Measurements from ENCODE around the gene UBE2Z.
"Not testable (repeated sequence)": the region's sequence is repeated elsewhere in the genome, so short reads cannot be mapped to it uniquely, and the experiment has no call there.

Gene UBE2Z

GRCh38 chr17:48925251-48925990 lies 17.2 kb downstream of the UBE2Z start:
- peak overlapping the region; percentile 19 for H3K27ac Mint-ChIP-seq
- H3K9me3 Mint-ChIP-seq = no peaks in the 10 kb centered on the region
- no peaks in the 10 kb centered on the region for H3K27me3 Mint-ChIP-seq (ENCODE audit: low read depth)
- H3K4me3 Mint-ChIP-seq = no peak overlapping the region
- H3K4me1 Mint-ChIP-seq (ENCODE audit: low read depth) = peaks cover 3% of the 10 kb centered on the region
- peaks cover 54% of the 10 kb centered on the region for H3K36me3 Mint-ChIP-seq (ENCODE audit: low read depth)

DNA sequence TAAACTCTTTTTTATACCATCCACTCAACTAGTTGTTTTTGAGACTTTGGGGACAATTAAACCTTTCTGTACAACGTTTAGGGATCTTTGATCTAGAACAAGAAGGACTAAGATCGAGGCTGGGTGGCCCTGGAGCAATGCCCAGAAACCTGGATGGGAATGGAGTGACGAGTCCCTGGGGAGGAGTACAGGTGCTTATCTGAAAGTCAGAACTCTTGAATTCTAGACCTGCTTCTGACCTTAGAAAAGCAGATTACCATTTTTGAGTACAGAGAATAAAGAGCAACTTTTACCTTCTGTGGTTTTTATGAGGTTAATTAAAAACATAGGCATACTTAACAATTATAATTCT lies 17.8 kb downstream of the UBE2Z start:
- no peaks in the 10 kb centered on the region for H3K27me3 Mint-ChIP-seq (ENCODE audit: low read depth)
- H3K36me3 Mint-ChIP-seq (ENCODE audit: low read depth) = peaks cover 54% of the 10 kb centered on the region
- H3K9me3 Mint-ChIP-seq = no peaks in the 10 kb centered on the region
- peaks cover 3% of the 10 kb centered on the region for H3K4me1 Mint-ChIP-seq (ENCODE audit: low read depth)
- no peak overlapping the region for H3K4me3 Mint-ChIP-seq
- H3K27ac Mint-ChIP-seq = no peak overlapping the region

GRCh38 chr17:48927978-48928745 lies 20.0 kb downstream of the UBE2Z start:
- no peaks in the 10 kb centered on the region for H3K27me3 Mint-ChIP-seq (ENCODE audit: low read depth)
- peak overlapping the region; percentile 65 for H3K27ac Mint-ChIP-seq
- peaks cover 54% of the 10 kb centered on the region for H3K36me3 Mint-ChIP-seq (ENCODE audit: low read depth)
- H3K9me3 Mint-ChIP-seq = no peaks in the 10 kb centered on the region
- H3K4me1 Mint-ChIP-seq (ENCODE audit: low read depth) = peaks cover 6% of the 10 kb centered on the region
- H3K4me3 Mint-ChIP-seq = no peak overlapping the region

- no peaks in the 10 kb centered on the region for H3K9me3 Mint-ChIP-seq
- peaks cover 61% of the 10 kb centered on the region for H3K36me3 Mint-ChIP-seq (ENCODE audit: low read depth)
- H3K4me3 Mint-ChIP-seq = no peak overlapping the region
- peaks cover 6% of the 10 kb centered on the region for H3K4me1 Mint-ChIP-seq (ENCODE audit: low read depth)
- H3K27ac Mint-ChIP-seq = peak overlapping the region; percentile 80
- H3K27me3 Mint-ChIP-seq (ENCODE audit: low read depth) = no peaks in the 10 kb centered on the region
Measured at GRCh38 chr17:48928876-48929811, 20.9 kb downstream of the UBE2Z start.

DNA sequence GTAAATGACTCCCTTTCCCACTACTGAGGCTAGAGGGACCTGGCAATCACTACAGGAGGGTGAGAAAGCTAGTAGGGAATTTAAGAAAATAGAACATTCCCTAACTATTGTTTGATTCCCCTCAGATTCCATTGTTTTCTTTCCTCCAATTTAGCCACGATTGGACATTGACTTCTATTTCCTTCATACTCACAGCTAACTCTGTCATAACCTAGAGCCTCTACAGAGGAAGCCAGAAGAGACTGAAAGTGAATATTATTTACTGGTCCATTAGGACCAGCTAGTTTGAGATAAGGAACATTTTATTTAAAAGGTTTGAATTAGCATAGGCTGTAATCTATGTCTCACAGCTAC lies 21.6 kb downstream of the UBE2Z start:
- Mint-ChIP-seq H3K36me3 (ENCODE audit: low read depth) (peaks cover 64% of the 10 kb centered on the region), H3K4me1 (ENCODE audit: low read depth) (peaks cover 6% of the 10 kb centered on the region), H3K9me3 (no peaks in the 10 kb centered on the region), H3K27me3 (ENCODE audit: low read depth) (no peaks in the 10 kb centered on the region), H3K27ac (no peak overlapping the region), H3K4me3 (no peak overlapping the region)

DNA sequence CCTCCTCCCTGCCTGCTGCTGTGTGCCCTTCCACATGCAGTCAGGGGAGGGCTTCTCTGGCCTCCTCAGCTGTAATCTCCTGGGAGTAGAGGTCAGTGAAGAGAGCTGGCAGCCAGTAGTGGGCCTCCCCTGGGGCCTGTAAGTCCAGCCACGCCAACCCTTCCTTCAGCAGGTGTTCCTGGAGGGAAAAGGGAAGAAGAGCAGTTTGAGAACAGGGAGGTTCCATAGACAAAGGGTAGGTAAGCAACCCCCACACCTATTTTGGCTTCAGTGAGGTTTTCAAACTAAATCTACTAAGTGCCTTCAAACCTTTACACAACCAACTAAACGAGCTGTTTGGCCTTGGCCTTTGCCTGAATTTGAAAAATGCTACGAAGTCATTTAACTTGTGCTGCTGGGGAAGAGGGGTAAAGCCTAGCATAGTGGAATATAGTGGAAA lies 22.2 kb downstream of the UBE2Z start:
- H3K4me1 Mint-ChIP-seq (ENCODE audit: low read depth) = peaks cover 5% of the 10 kb centered on the region
- no peak overlapping the region for H3K4me3 Mint-ChIP-seq
- H3K27ac Mint-ChIP-seq = no peak overlapping the region
- H3K36me3 Mint-ChIP-seq (ENCODE audit: low read depth) = peaks cover 63% of the 10 kb centered on the region
- H3K27me3 Mint-ChIP-seq (ENCODE audit: low read depth) = no peaks in the 10 kb centered on the region
- no peaks in the 10 kb centered on the region for H3K9me3 Mint-ChIP-seq

DNA sequence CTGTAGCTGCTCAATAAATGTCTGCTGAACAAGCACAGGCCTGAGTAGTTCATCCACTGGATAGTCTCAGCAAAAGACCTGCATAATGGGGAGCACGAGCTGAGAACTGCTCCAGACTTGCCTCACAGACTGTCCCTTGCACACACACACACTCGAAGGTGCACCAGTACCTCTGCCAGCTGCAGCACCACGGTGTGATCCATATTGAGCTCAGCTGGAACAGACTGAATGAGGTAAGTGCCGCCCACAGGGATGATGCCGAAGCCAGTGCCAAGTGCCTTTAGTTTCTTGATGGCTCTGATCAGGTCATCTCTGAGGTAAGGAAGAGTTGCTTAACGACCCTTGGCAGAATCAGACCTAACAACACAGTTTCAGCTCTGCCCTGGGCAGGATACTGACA lies 24.8 kb downstream of the UBE2Z start:
- H3K27ac Mint-ChIP-seq = no peak overlapping the region
- H3K4me3 Mint-ChIP-seq = no peak overlapping the region
- H3K36me3 Mint-ChIP-seq (ENCODE audit: low read depth) = peaks cover 55% of the 10 kb centered on the region
- no peaks in the 10 kb centered on the region for H3K9me3 Mint-ChIP-seq
- peaks cover 2% of the 10 kb centered on the region for H3K4me1 Mint-ChIP-seq (ENCODE audit: low read depth)
- H3K27me3 Mint-ChIP-seq (ENCODE audit: low read depth) = no peaks in the 10 kb centered on the region

DNA sequence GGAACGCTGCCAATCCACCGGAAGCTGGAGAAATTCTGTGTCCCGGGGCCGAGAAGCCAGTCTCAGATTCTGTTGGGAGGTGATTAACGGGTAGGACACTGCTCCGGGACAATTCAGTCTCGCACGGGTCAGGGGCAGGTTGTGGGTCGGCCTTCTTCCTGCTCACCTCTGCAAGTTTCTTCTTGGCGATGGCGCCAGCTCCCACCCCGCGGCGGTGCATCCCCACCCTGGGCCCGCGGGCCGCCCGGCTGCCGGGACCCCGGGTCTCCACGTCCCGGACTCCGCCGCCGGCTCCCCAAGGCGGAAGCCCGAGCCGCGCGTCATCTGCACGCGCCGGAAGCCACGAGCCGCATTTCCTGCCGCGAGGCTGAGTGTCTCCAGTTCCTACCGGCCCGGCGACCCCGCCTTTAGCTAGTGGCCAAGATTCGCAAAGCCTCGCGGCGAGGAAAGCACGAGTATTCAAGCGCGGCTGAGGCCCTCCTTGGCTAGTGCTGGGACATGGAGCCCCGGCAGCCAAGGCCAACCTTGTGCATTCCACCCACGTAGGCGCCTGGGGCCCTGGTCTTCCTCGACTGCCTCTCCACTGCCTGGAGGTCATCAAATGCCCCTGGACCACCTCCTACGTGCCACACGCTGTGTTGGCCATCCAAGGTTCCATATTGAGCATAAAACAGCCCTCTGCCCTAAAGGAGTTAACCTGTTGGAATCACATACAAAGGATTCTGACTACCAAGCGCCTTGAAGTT lies 36.5 kb downstream of the UBE2Z start, which contains the start of gene SNF8:
SNF8 (minus strand) TSS at position 328 of the 746 bp plus-strand sequence; CDS start at position 220, 108 bp downstream.
- Mint-ChIP-seq H3K9me3 (no peaks in the 10 kb centered on the region), H3K27ac (peak within 1 kb of the TSS; percentile 100), H3K27me3 (ENCODE audit: low read depth) (no peaks in the 10 kb centered on the region), H3K4me1 (ENCODE audit: low read depth) (peaks cover 12% of the 10 kb centered on the region), H3K4me3 (peak within 1 kb of the TSS; percentile 100), H3K36me3 (ENCODE audit: low read depth) (peaks cover 5% of the 10 kb centered on the region)

- peak overlapping the region; percentile 100 for H3K4me3 Mint-ChIP-seq
- H3K27ac Mint-ChIP-seq = peak overlapping the region; percentile 92
- peaks cover 12% of the 10 kb centered on the region for H3K4me1 Mint-ChIP-seq (ENCODE audit: low read depth)
- not testable (repeated sequence) for H3K36me3 Mint-ChIP-seq (ENCODE audit: low read depth); H3K27me3 Mint-ChIP-seq (ENCODE audit: low read depth); H3K9me3 Mint-ChIP-seq
Measured at GRCh38 chr17:48945261-48945651, 37.0 kb downstream of the UBE2Z start.

- H3K27ac Mint-ChIP-seq = no peak overlapping the region
- H3K9me3 Mint-ChIP-seq = no peaks in the 10 kb centered on the region
- H3K36me3 Mint-ChIP-seq (ENCODE audit: low read depth) = no peaks in the 10 kb centered on the region
- H3K4me1 Mint-ChIP-seq (ENCODE audit: low read depth) = peaks cover 4% of the 10 kb centered on the region
- H3K27me3 Mint-ChIP-seq (ENCODE audit: low read depth) = peaks cover 3% of the 10 kb centered on the region
- no peak overlapping the region for H3K4me3 Mint-ChIP-seq
Measured at GRCh38 chr17:48951572-48951971, 43.4 kb downstream of the UBE2Z start.

- H3K36me3 Mint-ChIP-seq (ENCODE audit: low read depth) = no peaks in the 10 kb centered on the region
- no peak overlapping the region for H3K4me3 Mint-ChIP-seq
- no peaks in the 10 kb centered on the region for H3K9me3 Mint-ChIP-seq
- H3K27ac Mint-ChIP-seq = no peak overlapping the region
- H3K27me3 Mint-ChIP-seq (ENCODE audit: low read depth) = peaks cover 3% of the 10 kb centered on the region
- peaks cover 4% of the 10 kb centered on the region for H3K4me1 Mint-ChIP-seq (ENCODE audit: low read depth)
Measured at GRCh38 chr17:48952904-48953303, 44.7 kb downstream of the UBE2Z start.

- peaks cover 4% of the 10 kb centered on the region for H3K4me1 Mint-ChIP-seq (ENCODE audit: low read depth)
- H3K9me3 Mint-ChIP-seq = no peaks in the 10 kb centered on the region
- H3K36me3 Mint-ChIP-seq (ENCODE audit: low read depth) = no peaks in the 10 kb centered on the region
- peaks cover 8% of the 10 kb centered on the region for H3K27me3 Mint-ChIP-seq (ENCODE audit: low read depth)
- H3K4me3 Mint-ChIP-seq = no peak overlapping the region
- no peak overlapping the region for H3K27ac Mint-ChIP-seq
Measured at GRCh38 chr17:48954300-48954755, 46.1 kb downstream of the UBE2Z start.

- no peaks in the 10 kb centered on the region for H3K9me3 Mint-ChIP-seq
- no peak overlapping the region for H3K4me3 Mint-ChIP-seq
- no peak overlapping the region for H3K27ac Mint-ChIP-seq
- H3K27me3 Mint-ChIP-seq (ENCODE audit: low read depth) = peaks cover 24% of the 10 kb centered on the region
- H3K36me3 Mint-ChIP-seq (ENCODE audit: low read depth) = no peaks in the 10 kb centered on the region
- H3K4me1 Mint-ChIP-seq (ENCODE audit: low read depth) = no peaks in the 10 kb centered on the region
Measured at GRCh38 chr17:48960834-48961515, 52.8 kb downstream of the UBE2Z start.

Measured in T-helper 1 cell treated with Interleukin-12 subunit alpha and Interleukin-12 subunit beta and Interleukin-4 antibody, amounts not matched to agents 30 μg/mL and 1 μg/mL, for 36 hours (primary cell).